ENCODE measurements around the gene GARRE1.
"Not testable (repeated sequence)": the region's sequence is repeated elsewhere in the genome, so short reads cannot be mapped to it uniquely, and the experiment has no call there.

The GARRE1 gene

GRCh38 chr19:34254046-34254697 is at the start of gene GARRE1:
Gene GARRE1, plus strand, starts transcription at chr19:34254554. Its CDS starts 45,920 bp downstream, at chr19:34300474.
- peak; percentile 71 to 80 for DNase-seq (ENCODE audit: low read depth in 2 of 2)

- DNase-seq (ENCODE audit: low read depth in 2 of 2) = not testable (repeated sequence)
These were observed 49.0 kb upstream of the GARRE1 start for GRCh38 chr19:34205324-34205723.

DNA sequence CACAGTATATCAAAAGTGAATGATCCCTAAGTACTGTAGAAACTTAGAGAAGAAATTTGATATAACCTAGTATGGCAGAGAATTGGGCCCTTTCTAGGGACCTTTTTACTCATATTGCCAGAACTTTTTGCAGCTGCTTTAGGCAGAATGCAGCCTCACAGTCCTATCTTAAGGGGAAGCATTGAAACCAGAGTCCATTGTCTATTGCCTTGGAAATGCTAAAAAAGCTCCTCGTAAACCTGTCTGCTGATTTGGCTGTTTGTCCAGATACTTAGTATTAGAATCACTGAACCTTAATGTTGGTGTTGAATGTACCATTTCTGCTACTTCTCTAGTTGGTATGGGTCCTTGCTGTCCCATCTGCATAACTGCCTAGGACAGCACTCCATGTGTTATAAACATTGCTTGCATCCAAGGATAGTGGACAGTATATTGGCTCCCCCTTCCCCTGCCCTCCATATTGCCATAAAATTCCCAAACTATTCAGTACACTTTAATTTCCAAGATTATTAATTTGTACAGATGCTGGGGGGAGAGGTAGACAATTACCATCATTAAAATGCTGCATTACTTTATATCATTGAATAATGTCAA is 46.0 kb upstream of the GARRE1 start:
- no peak for DNase-seq (ENCODE audit: low read depth in 2 of 2)

GRCh38 chr19:34209726-34210125 is 44.6 kb upstream of the GARRE1 start:
- no peak for DNase-seq (ENCODE audit: low read depth in 2 of 2)

GRCh38 chr19:34213283-34213682 is 41.1 kb upstream of the GARRE1 start:
- no peak for DNase-seq (ENCODE audit: low read depth in 2 of 2)

DNA sequence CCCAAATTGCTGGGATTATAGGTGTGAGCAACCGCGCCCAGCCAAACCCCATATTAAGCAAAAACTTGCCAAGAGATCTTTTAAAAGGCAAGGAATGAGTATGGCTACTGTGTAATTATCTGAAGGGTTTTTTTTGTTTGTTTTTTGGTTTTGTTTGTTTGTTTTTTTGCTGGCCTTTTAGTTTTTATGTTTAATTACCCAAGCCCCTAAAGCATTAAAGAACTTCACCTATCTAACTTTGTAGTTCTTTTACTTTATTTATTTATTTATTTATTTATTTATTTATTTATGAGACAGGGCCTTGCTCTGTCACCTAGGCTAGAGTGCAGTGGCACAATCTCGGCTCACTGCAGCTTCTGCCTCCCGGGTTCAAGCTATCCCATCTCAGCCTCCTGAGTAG is 40.3 kb upstream of the GARRE1 start:
- DNase-seq (ENCODE audit: low read depth in 2 of 2) = no peak

- DNase-seq (ENCODE audit: low read depth in 2 of 2) = no peak
These were observed 39.2 kb upstream of the GARRE1 start for GRCh38 chr19:34215006-34215665.

- no peak for DNase-seq (ENCODE audit: low read depth in 2 of 2)
These were observed 38.7 kb upstream of the GARRE1 start for GRCh38 chr19:34215666-34216038.

GRCh38 chr19:34216745-34217219 is 37.6 kb upstream of the GARRE1 start:
- DNase-seq (ENCODE audit: low read depth in 2 of 2) = not testable (repeated sequence)

DNA sequence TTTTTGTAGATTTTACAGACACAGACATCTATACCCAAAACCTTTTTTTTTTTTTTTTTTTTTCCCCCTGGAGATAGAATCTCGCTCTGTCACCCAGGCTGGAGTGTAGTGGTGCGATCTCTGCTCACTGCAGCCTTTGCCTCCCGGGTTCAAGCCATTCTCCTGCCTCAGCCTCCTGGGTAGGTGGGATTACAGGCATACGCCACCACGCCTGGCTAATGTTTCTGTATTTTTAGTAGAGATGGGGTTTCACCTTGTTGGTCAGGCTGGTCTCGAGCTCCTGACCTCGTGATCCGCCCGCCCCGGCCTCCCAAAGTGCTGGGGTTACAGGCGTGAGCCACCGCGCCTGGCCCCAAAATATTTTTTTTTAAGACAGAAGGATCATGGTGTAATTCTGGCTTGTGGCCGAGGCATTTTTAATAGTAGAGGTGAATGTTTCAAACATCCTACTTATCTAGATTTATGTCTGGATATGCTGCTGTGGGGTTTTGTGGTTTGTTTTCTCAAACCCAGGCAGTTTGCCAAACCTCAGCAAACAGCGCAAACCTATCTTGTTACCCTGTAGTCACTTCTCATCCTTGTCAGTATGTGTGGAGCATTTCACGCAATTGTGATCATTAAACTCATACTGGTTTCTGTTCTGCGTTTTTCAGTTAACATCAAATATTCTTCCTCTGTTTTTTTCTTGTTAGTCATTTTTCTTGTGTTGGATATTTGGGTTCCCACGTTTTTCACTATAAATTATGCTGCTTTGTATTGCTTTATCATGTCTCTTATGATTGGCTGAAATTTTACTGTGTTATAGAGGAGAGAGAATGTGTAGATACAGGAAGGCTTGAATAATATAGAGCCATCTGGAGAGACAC is 36.2 kb upstream of the GARRE1 start:
- DNase-seq (ENCODE audit: low read depth in 2 of 2) = peak; percentile 45 to 51

DNA sequence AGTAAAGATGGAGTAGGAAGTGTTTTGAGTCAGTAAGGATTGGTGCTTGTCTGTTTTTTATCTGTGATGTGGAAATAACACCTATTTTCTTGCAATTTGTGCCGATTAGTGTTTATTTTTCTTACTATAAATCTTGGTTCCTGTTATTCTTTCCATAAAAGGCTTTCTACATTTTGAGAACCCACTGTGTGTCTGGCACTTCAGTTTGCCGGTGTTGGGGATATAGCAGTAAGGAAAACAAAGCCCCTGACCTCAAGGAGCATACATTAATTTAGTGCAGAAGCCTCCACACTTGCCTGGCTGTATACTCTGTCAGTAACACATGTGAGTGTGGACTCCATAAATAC is 35.6 kb upstream of the GARRE1 start:
- no peak for DNase-seq (ENCODE audit: low read depth in 2 of 2)

DNA sequence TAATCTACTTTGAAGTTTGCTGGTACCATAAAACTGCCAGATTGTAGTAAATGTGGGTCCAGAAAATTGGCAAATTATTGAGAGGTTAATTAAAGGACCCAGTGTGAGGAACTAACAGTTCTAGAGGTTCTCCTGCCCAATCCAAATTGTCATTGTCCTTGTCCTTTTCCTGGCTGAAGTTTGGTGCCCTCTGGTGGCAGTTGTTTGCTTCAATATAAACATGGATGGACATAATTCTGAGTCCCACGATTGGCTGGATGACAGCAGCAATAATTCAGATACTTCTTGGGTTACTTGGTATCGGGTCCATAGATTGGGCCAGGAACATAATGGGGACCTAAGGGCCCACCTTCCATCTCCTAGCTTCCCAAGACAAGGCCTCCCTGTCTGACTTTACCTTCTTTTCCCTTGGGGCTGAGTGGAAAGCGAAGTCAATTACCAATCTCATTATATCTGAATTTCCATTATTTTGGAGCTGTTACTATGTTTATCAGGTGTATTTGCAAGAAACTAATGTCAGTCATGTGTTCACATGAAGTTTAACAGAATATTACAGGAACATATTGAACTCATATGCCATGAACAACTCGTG is 33.8 kb upstream of the GARRE1 start:
- DNase-seq (ENCODE audit: low read depth in 2 of 2) = peak in 1 of 2 donors; percentile 55

DNA sequence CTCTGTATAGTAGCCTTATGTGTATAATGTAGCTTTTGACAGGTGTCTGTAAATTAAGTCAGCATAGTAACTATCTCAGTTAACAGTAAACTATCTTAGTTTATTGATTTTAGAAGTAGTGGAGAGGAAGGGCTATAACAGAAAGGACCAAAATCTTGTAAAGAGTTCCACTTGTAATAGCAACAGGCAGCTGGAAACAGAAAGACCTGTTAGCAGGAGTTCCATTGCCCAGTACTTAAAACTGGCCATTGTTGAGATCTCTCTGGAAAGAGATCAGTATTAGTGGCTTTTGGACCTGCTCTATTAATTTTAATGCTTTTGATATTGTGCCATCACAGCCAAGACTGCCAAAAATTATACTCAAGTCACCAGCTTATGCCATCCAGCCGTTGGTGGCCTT is 32.0 kb upstream of the GARRE1 start:
- DNase-seq (ENCODE audit: low read depth in 2 of 2) = no peak

DNA sequence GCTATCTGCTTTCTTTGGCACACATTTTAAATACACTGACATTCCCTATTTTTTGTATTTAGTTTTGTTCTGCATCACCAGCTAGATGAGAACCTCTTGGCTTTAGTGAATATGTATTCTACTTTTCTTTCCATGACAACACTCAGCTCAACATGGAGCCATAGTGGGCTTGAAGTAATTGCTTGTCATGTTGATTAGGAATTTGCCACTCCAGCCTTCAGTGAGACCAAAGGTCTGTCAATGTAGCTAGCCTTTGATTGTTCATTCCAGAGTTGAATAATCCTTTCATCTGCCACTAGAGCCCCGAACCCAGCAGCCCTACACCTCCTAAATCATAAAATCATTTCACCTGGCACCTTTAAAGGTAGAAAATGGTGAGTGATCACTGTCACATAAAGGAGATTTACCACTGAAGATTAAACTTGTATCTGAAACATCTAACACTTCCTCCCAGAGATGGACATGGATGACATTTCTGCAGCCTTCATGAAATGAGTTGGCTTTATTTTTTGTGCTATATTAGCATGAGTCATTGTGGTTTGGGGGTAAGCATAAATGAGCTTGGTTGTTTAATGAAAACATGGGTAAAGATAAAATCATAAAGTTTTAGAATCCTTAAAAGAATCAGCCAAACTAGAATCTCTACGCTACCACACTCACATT is 29.2 kb upstream of the GARRE1 start:
- DNase-seq (ENCODE audit: low read depth in 2 of 2) = no peak

- no peak for DNase-seq (ENCODE audit: low read depth in 2 of 2)
These were observed 28.7 kb upstream of the GARRE1 start for GRCh38 chr19:34225659-34226015.

- peak in 1 of 2 donors; percentile 12 for DNase-seq (ENCODE audit: low read depth in 2 of 2)
These were observed 28.3 kb upstream of the GARRE1 start for GRCh38 chr19:34226036-34226435.

DNA sequence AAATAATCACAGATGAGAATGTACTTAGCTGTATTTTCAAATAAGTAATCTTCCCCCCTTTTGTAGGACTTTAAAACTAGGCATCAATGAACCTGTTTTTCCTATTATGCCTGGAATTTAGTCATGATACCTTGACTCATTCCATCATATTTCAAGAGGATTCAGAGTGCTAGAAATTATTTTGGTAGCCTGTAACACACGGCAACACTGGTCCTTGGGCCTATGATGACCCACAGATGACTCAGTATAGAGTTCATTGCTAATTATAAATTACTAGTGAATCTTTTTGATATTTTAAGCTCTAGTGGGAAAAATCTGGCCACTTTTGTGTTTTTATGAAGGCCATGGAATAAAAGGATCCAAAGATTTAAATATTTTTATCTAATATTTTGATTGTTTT is 26.0 kb upstream of the GARRE1 start:
- no peak for DNase-seq (ENCODE audit: low read depth in 2 of 2)

GRCh38 chr19:34228762-34229161 is 25.6 kb upstream of the GARRE1 start:
- DNase-seq (ENCODE audit: low read depth in 2 of 2) = no peak

DNA sequence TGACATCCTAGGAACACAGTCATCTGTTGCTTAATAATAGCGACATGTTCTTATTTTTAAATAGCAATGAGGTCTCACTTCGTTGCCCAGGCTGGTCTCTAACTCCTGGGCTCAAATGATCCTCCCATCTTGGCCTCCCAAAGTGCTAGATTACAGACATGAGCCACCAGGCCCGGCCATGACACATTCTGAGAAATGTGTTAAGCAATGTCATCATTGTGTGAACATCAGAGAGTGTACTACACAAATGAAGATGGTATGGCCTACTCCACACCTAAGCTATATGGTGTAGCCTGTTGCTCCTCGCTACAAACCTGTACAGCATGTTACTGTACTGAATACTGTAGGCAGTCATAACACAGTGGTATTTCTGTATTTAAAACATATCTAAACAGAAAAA is 24.6 kb upstream of the GARRE1 start:
- DNase-seq (ENCODE audit: low read depth in 2 of 2) = no peak

GRCh38 chr19:34230820-34231219 is 23.5 kb upstream of the GARRE1 start:
- DNase-seq (ENCODE audit: low read depth in 2 of 2) = no peak

DNA sequence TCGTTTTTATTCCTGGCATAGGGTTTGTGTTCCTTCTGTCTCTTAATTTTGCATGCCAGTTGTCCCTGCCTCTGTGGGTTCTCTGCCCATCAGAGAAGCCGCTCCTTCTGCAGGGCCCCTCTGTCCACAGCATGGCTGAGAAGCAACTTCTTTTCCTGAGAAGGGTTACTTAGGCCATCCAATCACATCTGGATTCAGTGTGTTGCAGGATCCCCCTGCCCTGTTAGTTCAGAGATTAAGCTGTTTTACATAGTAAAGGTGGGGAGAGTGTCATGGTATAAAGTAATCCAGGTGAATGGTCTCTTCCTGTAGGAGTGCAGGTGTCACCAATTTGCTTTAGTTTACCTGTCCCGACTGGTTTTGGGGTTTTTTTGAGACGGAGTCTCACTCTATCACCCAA is 22.9 kb upstream of the GARRE1 start:
- DNase-seq (ENCODE audit: low read depth in 2 of 2) = no peak

Measured in stimulated activated CD4-positive, alpha-beta T cell treated with anti-CD3 and anti-CD28 coated beads, Interleukin-15, amount 100 ng/mL, for 48 hours (primary cell).